ENCODE measurements around the gene DAPK1.

The DAPK1 gene

DNA sequence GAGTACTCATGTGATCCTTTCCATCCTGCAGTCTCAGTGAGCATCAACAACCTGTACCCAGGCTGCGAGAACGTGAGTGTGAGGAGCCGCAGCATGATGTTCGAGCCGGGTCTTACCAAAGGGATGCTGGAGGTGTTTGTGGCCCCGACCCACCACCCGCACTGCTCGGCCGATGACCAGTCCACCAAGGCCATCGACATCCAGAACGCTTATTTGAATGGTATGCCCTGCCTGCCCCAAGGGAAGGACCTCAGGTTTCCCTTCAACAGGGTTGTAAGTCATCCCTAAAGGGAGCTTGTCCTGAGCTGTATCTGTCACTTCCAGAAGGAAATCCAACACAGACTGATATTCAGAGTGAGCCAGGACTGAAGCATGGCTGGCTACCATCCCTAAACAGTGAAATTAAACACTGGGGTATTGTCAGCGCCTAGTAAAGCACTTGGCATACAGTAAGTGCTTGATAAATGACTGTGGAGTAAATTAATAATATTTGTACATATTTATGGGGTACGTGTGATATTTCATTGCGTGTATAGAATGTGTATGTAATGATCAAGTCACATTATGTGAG lies 188.9 kb downstream of the DAPK1 start:
- Histone ChIP-seq H3K4me1 (ENCODE audit: control insufficient read depth, insufficient read depth, low read length, unreplicated experiment) (peaks cover 17% of the 10 kb centered on the region), H3K27me3 (ENCODE audit: insufficient read depth, low read length) (no peaks in the 10 kb centered on the region), H3K36me3 (ENCODE audit: insufficient read depth, low read length) (peaks cover 4% of the 10 kb centered on the region; the same call in 1 of the 2 replicates), H2AFZ (ENCODE audit: low read length, unreplicated experiment) (no peak overlapping the region), H3K4me3 (ENCODE audit: low read depth, low read length) (no peak overlapping the region), H3K27ac (ENCODE audit: low read depth, low read length) (0 out of 2 replicates have a peak overlapping the region, but pooled peaks have one; percentile 40), H3K79me2 (ENCODE audit: control insufficient read depth, insufficient read depth, low read length, unreplicated experiment) (no peaks in the 10 kb centered on the region)

DNA sequence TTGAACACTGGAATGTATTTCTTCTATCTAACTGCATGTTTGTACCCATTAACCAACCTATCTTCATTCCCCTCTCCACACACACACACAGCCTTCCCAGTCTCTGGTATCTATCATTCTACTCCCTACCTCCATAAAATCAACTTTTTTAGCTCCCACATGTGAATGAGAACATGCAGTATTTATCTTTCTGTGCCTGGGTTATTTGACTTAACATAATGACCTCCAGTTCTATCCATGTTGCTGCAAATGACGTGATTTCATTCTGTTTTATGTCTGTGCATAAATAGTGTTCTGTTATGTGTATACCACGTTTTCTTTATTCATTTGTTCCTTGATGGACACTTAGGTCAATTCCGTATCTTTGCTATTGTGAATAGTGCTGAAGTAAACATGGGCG lies 189.5 kb downstream of the DAPK1 start:
- peaks cover 4% of the 10 kb centered on the region; the same call in 1 of the 2 replicates for H3K36me3 ChIP-seq (ENCODE audit: insufficient read depth, low read length)

DNA sequence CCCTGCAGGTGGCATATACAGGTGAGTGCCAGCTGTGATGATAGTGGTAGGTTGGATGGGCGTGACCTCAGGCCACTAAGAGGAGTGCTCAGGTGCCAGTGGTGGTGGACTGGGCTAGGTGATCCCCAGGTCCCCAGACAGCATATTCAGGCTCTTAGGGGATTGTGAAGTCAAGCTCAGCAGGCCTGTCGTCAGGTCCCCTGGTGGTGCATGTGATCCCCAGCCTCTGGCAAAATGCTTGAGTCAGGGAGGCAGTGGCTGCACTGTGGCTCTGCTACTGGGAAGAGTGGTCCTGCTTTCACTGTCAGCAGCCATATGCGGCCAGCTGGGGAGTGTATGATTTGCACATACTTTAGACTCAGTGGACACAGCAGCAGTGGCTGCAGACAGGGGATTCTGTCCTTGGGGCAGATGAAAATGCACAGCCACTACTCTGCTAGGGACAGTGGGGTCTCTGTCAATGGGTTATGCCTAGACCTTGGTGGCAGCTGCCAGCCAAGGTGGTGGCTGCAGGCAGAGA lies 196.6 kb downstream of the DAPK1 start:
- Histone ChIP-seq H3K27me3 (ENCODE audit: insufficient read depth, low read length) (no peaks in the 10 kb centered on the region), H3K27ac (ENCODE audit: low read depth, low read length) (no peak overlapping the region), H3K36me3 (ENCODE audit: insufficient read depth, low read length) (peaks cover 11% of the 10 kb centered on the region; the same call in 1 of the 2 replicates), H3K4me3 (ENCODE audit: low read depth, low read length) (no peak overlapping the region), H3K79me2 (ENCODE audit: control insufficient read depth, insufficient read depth, low read length, unreplicated experiment) (no peaks in the 10 kb centered on the region), H2AFZ (ENCODE audit: low read length, unreplicated experiment) (no peak overlapping the region), H3K4me1 (ENCODE audit: control insufficient read depth, insufficient read depth, low read length, unreplicated experiment) (no peaks in the 10 kb centered on the region)

More for the DNA sequence above, 189.5 kb downstream of the DAPK1 start:
- Histone ChIP-seq H3K27ac (ENCODE audit: low read depth, low read length) (no peak overlapping the region), H3K79me2 (ENCODE audit: control insufficient read depth, insufficient read depth, low read length, unreplicated experiment) (no peaks in the 10 kb centered on the region), H2AFZ (ENCODE audit: low read length, unreplicated experiment) (no peak overlapping the region), H3K4me3 (ENCODE audit: low read depth, low read length) (no peak overlapping the region), H3K4me1 (ENCODE audit: control insufficient read depth, insufficient read depth, low read length, unreplicated experiment) (peaks cover 17% of the 10 kb centered on the region), H3K27me3 (ENCODE audit: insufficient read depth, low read length) (no peaks in the 10 kb centered on the region)

DNA sequence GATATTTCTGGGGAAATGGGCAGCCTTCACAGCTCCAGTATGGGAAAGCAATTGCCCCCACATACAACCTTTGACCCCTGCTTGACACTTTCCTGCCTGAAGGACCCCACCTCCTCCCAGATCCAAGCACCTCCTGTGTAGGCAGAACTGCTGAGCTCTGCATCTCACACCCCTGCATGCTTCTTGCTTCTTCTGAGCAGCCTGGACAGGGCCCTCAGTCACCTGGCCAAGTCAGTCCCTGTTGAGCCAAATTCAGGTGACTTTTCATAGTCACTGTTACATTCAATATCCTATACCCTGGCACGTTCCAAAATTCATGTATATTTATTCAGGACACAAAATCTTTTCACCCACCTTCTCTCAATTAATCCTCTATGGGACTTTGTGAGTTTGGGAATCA lies 197.9 kb downstream of the DAPK1 start:
- peaks cover 6% of the 10 kb centered on the region; the same call in 1 of the 2 replicates for H3K36me3 ChIP-seq (ENCODE audit: insufficient read depth, low read length)
- H3K27ac ChIP-seq (ENCODE audit: low read depth, low read length) = no peak overlapping the region
- H3K79me2 ChIP-seq (ENCODE audit: control insufficient read depth, insufficient read depth, low read length, unreplicated experiment) = no peaks in the 10 kb centered on the region
- H3K4me3 ChIP-seq (ENCODE audit: low read depth, low read length) = no peak overlapping the region
- H3K27me3 ChIP-seq (ENCODE audit: insufficient read depth, low read length) = no peaks in the 10 kb centered on the region
- H3K4me1 ChIP-seq (ENCODE audit: control insufficient read depth, insufficient read depth, low read length, unreplicated experiment) = no peaks in the 10 kb centered on the region
- no peak overlapping the region for H2AFZ ChIP-seq (ENCODE audit: low read length, unreplicated experiment)

DNA sequence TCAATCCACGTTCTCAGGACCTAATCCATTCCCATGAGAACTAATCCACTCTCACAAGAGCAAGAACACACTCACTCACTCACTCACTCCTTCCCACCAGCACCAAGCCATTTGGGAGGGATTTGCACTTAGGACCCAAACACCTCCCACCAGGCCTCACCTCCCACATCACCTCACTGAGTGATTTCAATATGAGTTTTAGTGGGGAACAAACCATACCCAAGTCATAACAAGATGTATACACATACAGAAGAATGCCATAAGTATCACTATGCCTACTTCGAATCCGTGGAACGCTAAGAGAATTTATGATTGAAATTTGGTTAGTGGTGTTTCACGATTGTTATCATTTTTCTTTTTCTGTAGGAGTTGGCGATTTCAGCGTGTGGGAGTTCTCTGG lies 199.0 kb downstream of the DAPK1 start:
- no peaks in the 10 kb centered on the region for H3K27me3 ChIP-seq (ENCODE audit: insufficient read depth, low read length)
- no peak overlapping the region for H3K4me3 ChIP-seq (ENCODE audit: low read depth, low read length)
- no peaks in the 10 kb centered on the region for H3K4me1 ChIP-seq (ENCODE audit: control insufficient read depth, insufficient read depth, low read length, unreplicated experiment)
- peaks cover 6% of the 10 kb centered on the region; the same call in 1 of the 2 replicates for H3K36me3 ChIP-seq (ENCODE audit: insufficient read depth, low read length)
- H3K79me2 ChIP-seq (ENCODE audit: control insufficient read depth, insufficient read depth, low read length, unreplicated experiment) = no peaks in the 10 kb centered on the region
- H3K27ac ChIP-seq (ENCODE audit: low read depth, low read length) = no peak overlapping the region
- no peak overlapping the region for H2AFZ ChIP-seq (ENCODE audit: low read length, unreplicated experiment)

DNA sequence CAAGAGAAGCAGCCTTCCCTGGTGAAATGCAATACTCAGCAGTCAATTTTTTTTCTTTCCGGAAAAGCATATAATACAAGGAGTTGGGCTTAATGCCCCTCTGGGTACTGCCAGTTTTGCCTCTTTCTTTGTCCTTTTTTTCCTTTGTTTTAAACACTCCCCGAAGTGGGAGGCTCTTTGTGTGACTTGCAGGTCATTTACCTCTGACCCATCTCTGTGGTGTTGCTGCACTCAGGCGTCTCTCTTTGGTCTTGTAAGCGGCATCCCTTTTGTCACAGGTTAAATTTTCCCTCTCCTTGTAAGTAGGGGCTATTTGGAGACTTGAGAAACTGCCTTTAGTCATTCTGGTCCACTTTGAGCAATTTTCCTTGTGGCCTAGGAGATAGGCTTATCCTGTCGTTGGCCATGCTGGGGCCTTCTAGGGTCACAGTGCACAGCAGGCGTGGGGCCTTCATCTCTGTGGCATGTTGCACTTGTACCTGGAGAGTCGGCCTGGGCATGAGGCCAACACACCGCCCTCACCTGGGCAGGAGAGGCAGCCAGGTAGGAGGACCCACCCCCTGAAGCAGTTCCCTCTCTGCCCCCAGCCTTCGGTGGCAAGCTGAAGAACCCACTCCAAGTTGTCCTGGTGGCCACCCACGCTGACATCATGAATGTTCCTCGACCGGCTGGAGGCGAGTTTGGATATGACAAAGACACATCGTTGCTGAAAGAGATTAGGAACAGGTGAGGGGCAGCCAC lies 200.6 kb downstream of the DAPK1 start:
- Histone ChIP-seq H3K4me1 (ENCODE audit: control insufficient read depth, insufficient read depth, low read length, unreplicated experiment) (no peaks in the 10 kb centered on the region), H3K27me3 (ENCODE audit: insufficient read depth, low read length) (no peaks in the 10 kb centered on the region), H3K36me3 (ENCODE audit: insufficient read depth, low read length) (0 out of 2 replicates have a peak, but pooled peaks cover 4% of the 10 kb centered on the region), H3K4me3 (ENCODE audit: low read depth, low read length) (no peak overlapping the region), H3K79me2 (ENCODE audit: control insufficient read depth, insufficient read depth, low read length, unreplicated experiment) (no peaks in the 10 kb centered on the region), H2AFZ (ENCODE audit: low read length, unreplicated experiment) (no peak overlapping the region), H3K27ac (ENCODE audit: low read depth, low read length) (no peak overlapping the region)

DNA sequence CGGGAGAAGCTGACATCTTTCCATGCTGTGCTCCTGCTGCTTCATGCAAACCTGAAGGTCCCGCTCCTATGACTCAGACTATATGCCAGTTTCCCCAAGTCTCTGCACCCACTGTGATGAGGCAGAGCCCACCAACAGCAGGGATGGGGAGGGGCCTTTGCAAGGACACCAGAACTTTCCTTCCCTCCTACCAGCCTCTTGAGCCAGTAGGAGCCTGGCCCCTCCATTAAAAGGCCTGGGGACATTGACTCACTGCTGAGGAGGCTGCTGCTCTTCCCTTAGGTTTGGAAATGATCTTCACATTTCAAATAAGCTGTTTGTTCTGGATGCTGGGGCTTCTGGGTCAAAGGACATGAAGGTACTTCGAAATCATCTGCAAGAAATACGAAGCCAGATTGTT lies 202.2 kb downstream of the DAPK1 start:
- Histone ChIP-seq H3K27ac (ENCODE audit: low read depth, low read length) (no peak overlapping the region), H3K36me3 (ENCODE audit: insufficient read depth, low read length) (0 out of 2 replicates have a peak, but pooled peaks cover 4% of the 10 kb centered on the region), H3K4me3 (ENCODE audit: low read depth, low read length) (no peak overlapping the region), H3K79me2 (ENCODE audit: control insufficient read depth, insufficient read depth, low read length, unreplicated experiment) (no peaks in the 10 kb centered on the region), H3K27me3 (ENCODE audit: insufficient read depth, low read length) (no peaks in the 10 kb centered on the region), H3K4me1 (ENCODE audit: control insufficient read depth, insufficient read depth, low read length, unreplicated experiment) (no peaks in the 10 kb centered on the region), H2AFZ (ENCODE audit: low read length, unreplicated experiment) (no peak overlapping the region)

DNA sequence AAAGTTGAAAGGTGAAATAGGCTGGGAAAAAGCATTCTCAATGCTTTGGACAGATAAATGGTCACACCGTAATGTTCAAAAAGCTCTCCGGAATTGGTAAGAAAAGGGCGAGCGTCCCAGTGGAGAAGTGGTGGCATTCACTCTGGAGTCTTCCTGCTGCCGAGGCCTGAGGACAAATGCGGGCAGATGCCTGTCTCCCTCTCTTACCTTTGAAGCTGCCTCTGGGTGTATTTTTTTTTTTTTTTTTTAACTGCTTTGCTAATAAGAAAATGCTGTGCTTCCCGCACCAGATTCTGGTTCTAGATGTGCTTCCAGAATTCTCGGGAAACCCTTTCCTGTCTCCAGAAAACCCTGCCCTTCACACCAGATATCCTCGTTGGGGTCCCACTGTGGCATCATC lies 203.8 kb downstream of the DAPK1 start:
- no peaks in the 10 kb centered on the region for H3K4me1 ChIP-seq (ENCODE audit: control insufficient read depth, insufficient read depth, low read length, unreplicated experiment)
- H3K79me2 ChIP-seq (ENCODE audit: control insufficient read depth, insufficient read depth, low read length, unreplicated experiment) = no peaks in the 10 kb centered on the region
- no peak overlapping the region for H2AFZ ChIP-seq (ENCODE audit: low read length, unreplicated experiment)
- H3K36me3 ChIP-seq (ENCODE audit: insufficient read depth, low read length) = peaks cover 6% of the 10 kb centered on the region; the same call in 1 of the 2 replicates
- H3K27me3 ChIP-seq (ENCODE audit: insufficient read depth, low read length) = no peaks in the 10 kb centered on the region
- no peak overlapping the region for H3K27ac ChIP-seq (ENCODE audit: low read depth, low read length)
- H3K4me3 ChIP-seq (ENCODE audit: low read depth, low read length) = no peak overlapping the region

DNA sequence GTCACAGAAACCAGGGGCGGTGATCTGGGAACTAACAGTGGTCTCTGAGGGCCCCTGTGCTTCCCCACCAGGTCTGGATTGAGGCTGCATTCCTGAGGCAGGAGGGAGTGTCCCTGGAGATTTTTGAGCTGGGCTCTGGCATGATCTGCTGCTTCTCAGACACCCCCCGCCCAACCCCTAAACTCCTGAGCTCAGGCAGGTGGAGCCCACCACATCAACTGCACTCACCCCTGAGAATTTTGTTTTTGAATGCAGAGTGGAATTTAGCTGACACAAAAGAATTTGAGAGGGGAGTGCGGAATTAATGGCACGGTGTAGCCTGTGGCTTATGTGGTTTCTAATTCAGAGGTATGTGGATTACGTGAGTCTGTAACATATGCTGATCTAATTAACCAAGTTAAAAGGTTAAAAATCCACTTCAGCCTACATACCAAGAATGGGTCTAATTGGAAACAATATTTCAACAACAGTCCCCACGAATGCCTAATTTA lies 204.3 kb downstream of the DAPK1 start:
- Histone ChIP-seq H3K36me3 (ENCODE audit: insufficient read depth, low read length) (peaks cover 5% of the 10 kb centered on the region; the same call in 1 of the 2 replicates), H3K27ac (ENCODE audit: low read depth, low read length) (no peak overlapping the region)

DNA sequence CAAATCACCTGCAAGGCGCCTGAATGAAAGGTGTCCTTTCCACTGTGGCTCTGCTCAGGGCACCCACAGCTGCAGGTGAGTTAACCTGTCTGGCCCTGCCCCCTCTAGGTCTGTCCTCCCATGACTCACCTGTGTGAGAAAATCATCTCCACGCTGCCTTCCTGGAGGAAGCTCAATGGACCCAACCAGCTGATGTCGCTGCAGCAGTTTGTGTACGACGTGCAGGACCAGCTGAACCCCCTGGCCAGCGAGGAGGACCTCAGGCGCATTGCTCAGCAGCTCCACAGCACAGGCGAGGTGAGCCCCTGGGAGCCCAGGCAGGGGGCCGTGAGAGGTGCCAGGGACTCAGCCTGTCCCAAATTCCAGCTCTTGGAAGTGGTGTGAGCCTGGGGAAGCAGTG lies 205.3 kb downstream of the DAPK1 start:
- Histone ChIP-seq H3K79me2 (ENCODE audit: control insufficient read depth, insufficient read depth, low read length, unreplicated experiment) (no peaks in the 10 kb centered on the region), H3K36me3 (ENCODE audit: insufficient read depth, low read length) (peaks cover 5% of the 10 kb centered on the region; the same call in 1 of the 2 replicates), H3K4me1 (ENCODE audit: control insufficient read depth, insufficient read depth, low read length, unreplicated experiment) (peaks cover under 1% of the 10 kb centered on the region), H3K27ac (ENCODE audit: low read depth, low read length) (no peak overlapping the region), H3K4me3 (ENCODE audit: low read depth, low read length) (no peak overlapping the region), H3K27me3 (ENCODE audit: insufficient read depth, low read length) (no peaks in the 10 kb centered on the region), H2AFZ (ENCODE audit: low read length, unreplicated experiment) (no peak overlapping the region)

More for the DNA sequence above, 204.3 kb downstream of the DAPK1 start:
- Histone ChIP-seq H3K4me1 (ENCODE audit: control insufficient read depth, insufficient read depth, low read length, unreplicated experiment) (no peaks in the 10 kb centered on the region), H3K27me3 (ENCODE audit: insufficient read depth, low read length) (no peaks in the 10 kb centered on the region), H3K4me3 (ENCODE audit: low read depth, low read length) (no peak overlapping the region), H2AFZ (ENCODE audit: low read length, unreplicated experiment) (no peak overlapping the region), H3K79me2 (ENCODE audit: control insufficient read depth, insufficient read depth, low read length, unreplicated experiment) (no peaks in the 10 kb centered on the region)

All from ACC112 (cell line).